ENCODE measurements around the gene TIMM10. TPM values are rescaled to one million over a fixed set of nuclear protein-coding genes. Genes with fewer than 3 reads are reported as not detected.
A peak's percentile ranks its signal among the peaks of the same experiment; 100 is the strongest.
"Not testable (repeated sequence)": the region's sequence is repeated elsewhere in the genome, so short reads cannot be mapped to it uniquely, and the experiment has no call there.

Gene TIMM10
- total RNA-seq, 1 experiment from 2014 or later, result 46.7 TPM

DNA sequence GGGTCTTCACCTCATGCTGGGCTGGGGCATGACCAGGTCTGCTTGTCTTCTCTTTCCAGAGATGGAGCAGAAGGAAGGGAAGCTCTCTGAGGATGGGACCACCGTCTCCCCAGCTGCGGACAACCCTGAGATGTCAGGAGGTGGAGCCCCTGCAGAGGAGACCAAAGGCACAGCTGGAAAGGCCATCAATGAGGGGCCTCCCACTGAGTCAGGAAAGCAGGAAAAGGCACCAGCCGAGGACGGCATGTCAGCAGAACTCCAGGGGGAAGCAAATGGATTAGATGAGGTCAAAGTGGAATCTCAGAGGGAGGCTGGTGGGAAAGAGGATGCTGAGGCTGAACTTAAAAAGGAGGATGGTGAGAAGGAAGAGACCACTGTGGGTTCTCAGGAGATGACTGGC is 12.0 kb upstream of the TIMM10 start:
- DNase-seq (ENCODE audit: low read depth), result no peak

DNA sequence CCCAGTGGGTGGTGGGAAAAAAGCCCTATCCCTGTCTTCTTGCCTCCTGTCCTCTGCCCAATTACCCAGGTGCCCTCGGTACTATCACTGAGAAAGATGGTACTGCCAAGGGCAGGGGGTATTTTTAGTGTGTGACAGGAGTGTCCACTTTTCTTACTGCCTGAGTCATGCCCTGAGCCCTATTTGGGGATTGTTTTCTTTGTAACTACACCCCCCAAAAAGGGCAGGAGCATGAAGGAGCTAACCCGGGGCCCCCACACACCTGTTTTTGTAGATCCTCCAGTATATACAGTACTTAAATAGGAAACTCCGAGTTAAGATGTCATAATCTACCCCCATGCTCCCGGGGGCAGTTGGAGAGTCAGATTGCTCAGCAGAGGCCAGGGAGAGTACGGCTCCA is 10.6 kb upstream of the TIMM10 start:
- DNase-seq (ENCODE audit: low read depth), result peak; percentile 32

DNA sequence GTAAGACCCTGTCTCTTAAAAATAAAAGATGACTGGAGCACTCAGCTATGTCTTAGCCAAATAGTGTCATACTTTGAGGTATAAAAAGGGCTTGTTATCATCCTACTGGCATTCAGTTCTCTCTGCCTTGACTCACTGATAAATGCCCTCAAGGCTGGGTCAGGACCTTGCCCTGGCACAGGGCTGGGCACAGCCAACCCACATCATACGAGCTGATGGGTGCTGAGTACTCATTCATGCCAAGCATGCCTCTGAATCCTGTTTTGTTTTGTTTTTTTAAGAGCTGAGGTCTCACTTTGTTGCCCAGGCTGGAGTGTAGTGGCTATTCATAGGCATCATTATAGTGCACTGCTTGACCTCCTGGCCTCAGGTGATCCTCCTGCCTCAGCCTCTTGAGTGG is 8.8 kb upstream of the TIMM10 start:
- DNase-seq (ENCODE audit: low read depth), result no peak

DNA sequence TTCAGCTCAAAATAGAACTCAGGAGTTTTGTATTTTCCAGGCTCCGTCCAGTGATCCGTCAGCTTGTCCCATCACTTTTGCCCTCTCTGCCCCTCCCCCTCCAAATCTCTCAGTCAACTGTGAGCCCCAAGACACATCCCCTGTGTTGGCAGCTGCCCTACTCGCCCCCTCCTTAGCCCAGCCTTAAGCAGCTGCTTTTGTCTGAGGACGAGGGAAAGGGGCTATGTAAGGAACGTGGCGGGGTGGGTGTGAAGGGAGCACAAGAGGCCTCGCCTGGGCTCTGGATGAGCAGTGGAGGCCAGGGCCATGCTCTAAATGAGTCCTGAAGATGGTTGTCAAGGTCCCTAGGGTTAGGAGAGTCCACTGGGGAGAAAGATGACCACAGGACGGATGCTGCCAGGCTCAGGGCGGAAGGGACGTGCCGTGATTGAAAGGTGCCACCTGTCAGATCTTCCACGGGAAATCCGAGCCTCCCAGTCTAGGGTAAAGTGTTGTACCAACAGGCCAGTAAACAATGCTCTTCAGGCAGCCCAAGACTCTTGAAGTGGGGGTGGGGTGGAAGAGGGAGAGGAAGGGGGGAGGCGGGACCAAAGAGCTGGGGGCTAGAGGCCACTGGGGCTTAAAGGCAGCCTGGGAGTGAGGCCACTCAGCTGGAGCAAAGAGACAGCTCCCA is 6.5 kb upstream of the TIMM10 start, which contains the start of gene SMTNL1:
SMTNL1 (plus strand) TSS at position 649 of the 673 bp plus-strand sequence. CDS start 5,048 bp downstream, outside the sequence.
- no peak for DNase-seq (ENCODE audit: low read depth)

DNA sequence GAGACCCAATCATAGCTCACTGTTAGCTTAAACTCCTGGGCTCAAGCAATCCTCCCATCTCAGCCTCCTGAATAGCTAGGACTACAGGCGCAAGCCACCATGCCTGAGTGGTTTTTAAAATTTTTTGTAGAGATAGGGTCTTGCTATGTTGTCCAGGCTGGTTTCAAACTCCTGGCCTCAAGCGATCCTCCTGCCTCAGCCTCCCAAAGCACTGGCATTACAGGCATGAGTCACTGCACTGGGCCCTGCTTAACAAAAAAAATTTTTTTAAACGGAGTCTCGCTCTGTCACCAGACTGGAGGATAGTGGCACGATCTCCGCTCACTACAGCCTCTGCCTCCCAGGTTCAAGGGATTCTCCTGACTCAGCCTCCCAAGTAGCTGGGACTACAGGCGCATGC is 3.9 kb upstream of the TIMM10 start:
- DNase-seq (ENCODE audit: low read depth), result not testable (repeated sequence)

- DNase-seq (ENCODE audit: low read depth), result no peak
Observed at GRCh38 chr11:57530215-57530595, 349 bp downstream of the TIMM10 start.

GRCh38 chr11:57529012-57529411 is 1.5 kb downstream of the TIMM10 start:
- no peak for DNase-seq (ENCODE audit: low read depth)

DNA sequence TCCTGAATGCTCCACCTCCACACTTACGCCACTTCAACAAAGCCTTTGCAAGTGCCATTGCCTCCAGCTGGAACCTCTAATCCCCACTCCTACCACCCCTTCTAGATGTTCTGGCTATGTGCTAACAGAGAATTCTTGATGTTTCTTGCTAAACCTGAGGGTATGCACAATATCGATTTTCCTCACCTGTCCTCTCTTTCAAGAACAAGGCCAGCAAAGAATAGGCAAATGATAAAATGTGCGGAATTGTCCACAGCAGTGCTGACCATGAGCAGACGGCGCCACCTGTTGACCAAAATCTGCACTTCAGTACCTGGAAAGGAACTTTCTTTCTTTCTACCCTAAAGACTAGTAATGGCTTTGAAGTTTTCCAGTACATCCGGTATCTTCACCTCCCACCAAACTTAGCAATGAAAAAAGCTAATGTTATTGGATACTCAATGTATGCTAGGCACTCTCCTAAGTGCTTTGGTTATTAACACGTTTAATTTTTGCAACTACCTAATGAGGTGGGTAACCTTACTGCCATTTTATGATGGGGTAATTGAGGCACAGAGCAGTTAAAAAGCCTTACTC is 3.4 kb downstream of the TIMM10 start:
- peak; percentile 44 for DNase-seq (ENCODE audit: low read depth)

- no peak for DNase-seq (ENCODE audit: low read depth)
Observed at GRCh38 chr11:57523419-57523818, 7.1 kb downstream of the TIMM10 start.

- no peak for DNase-seq (ENCODE audit: low read depth)
Observed at GRCh38 chr11:57521116-57521515, 9.4 kb downstream of the TIMM10 start.

DNA sequence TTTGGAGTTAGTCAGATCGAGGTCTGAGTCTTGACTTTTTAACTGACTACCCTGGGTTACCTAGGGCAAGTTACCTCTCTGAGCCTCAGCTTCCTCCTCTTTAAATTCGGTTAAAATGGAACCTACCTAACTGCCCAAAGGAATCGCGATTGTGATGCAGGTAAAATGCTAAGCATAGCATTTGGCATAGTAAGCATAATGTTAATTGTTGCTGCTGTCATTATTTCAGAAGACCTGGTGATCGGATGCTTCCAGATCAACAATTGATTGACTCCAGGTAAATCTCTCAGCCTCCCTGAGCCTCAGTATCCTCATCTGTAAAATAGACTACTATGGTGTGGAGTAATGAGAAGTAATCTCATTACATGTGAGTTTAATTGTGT is 14.5 kb downstream of the TIMM10 start:
- DNase-seq (ENCODE audit: low read depth), result no peak

DNA sequence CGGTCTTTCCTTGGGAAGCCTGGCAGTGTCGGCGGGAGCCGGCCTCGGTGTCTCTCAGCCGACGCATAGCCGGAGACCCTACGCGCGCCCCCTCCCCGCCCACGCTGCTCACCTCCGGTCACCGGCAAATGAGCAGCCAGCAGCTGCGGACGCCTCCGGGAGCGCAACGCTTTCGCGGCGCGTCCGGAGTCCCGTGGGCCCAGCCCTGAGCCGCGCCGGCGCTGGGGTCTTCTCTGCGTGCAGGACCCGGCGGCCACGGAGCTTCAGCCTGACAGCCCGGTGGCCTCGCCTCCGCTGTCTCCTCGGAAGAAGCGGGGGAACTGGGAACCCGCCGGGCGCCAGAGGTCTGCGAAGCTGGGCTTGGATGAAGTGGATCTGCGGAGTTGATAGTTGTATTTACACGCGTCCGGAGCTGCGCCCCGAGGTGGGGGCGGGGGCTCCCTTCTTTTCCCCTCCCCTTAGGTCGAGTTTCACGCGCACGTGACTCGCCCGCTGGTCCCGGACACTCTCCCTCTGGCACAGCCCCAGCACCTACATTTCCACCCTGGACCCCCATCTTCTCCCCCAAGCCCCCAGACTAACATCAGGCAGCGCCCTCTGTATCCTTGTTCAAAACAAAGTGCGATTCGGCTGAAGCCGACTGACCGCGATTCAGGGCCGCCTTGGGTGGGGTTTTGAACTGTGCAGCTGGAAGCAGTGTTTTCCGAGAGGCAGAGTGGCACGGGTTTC is 15.1 kb downstream of the TIMM10 start, which contains the start of gene SLC43A1:
SLC43A1 (minus strand) TSS at position 371 of the 729 bp plus-strand sequence. CDS start 1,591 bp downstream, outside the sequence.
- peak; percentile 55 for DNase-seq (ENCODE audit: low read depth)

GRCh38 chr11:57514538-57515331 is 15.8 kb downstream of the TIMM10 start:
- no peak for DNase-seq (ENCODE audit: low read depth)

GRCh38 chr11:57513911-57514537 is 16.5 kb downstream of the TIMM10 start:
- DNase-seq (ENCODE audit: low read depth), result no peak

DNA sequence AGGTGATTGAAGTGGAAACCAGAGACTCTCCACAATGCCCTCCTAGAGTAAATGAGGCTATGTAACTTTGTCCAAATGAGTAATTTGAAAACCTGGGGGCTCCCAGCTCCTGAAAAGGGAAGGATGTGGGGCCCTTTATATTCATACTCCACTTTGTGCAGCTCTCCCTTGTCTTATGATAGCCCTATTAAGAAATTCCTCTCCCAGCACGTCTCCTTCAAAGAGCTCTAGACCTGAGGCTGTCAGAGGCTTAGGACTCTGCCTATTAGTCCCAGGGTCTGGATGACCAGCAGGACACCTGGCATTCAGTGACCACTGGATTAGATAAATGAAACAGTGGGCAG is 17.1 kb downstream of the TIMM10 start:
- DNase-seq (ENCODE audit: low read depth), result no peak

GRCh38 chr11:57512646-57513451 is 17.7 kb downstream of the TIMM10 start:
- no peak for DNase-seq (ENCODE audit: low read depth)

DNA sequence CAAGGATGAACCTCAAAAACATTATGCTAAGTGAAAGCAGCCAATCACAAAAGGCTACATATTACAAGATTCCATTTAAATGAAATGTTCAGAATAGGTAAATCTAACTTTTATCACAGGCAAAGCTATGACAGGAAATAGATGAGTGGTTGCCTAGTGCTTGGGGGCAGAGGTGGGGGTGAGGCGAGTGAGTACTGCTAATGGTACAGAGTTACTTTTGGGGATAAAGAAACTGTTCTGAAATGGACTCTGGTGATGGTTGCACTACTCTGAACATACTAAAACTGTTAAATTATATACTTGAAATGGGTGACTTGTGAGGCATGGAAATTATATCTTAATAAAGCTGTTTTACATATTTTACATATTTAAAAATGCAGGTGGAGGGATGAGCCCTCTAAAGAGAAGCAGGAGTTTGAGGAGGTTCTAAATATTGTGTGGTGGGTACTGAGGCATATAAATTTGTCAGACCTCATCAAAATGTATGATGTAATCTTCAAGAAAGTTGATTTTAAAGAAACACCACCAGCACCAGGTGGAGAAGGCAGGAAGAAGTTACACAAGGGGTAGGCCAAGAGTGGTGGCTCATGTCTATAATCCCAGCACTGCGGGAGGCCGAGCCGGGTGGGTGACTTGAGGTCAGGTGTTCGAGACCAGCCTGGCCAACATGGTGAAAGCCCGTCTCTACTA is 18.7 kb downstream of the TIMM10 start:
- DNase-seq (ENCODE audit: low read depth), result no peak

GRCh38 chr11:57508341-57509170 is 22.0 kb downstream of the TIMM10 start:
- no peak for DNase-seq (ENCODE audit: low read depth)

- DNase-seq (ENCODE audit: low read depth), result no peak
Observed at GRCh38 chr11:57506522-57506921, 24.0 kb downstream of the TIMM10 start.

Measured in LHCN-M2 (cell line).